G401 (cell line): Measurements from ENCODE around the gene PCK2. TPM values are rescaled to one million over a fixed set of nuclear protein-coding genes. Genes with fewer than 3 reads are reported as not detected.
A peak's percentile ranks its signal among the peaks of the same experiment; 100 is the strongest.
"Not testable (repeated sequence)": the region's sequence is repeated elsewhere in the genome, so short reads cannot be mapped to it uniquely, and the experiment has no call there.

Source experiments
- DNase-seq: peaks from one replicate; pipeline ENCODE4 v3.0.0-alpha.2; 2015; ENCODE audit warnings: low spot score
- in situ Hi-C: cut with HindIII; loops from 2 replicates; pipeline ENCODE4 v1.10.0; 2016; ENCODE audit warnings: low sequenced_read_pairs, mixed read lengths
- total RNA-seq: library from RNA; depleted of rRNA; stranded (reverse); fragments of >200 nt; shearing (Covaris generic); gene quantifications from 2 replicates; pipeline ENCODE4 v1.2.3, GENCODE V29; 2014

PCK2 gene
- total RNA-seq, 1 experiment from 2014 or later = 64.7 TPM

GRCh38 chr14:24089890-24090289 lies 4.2 kb upstream of the PCK2 start:
- DNase-seq = no peak
- in situ Hi-C loops = no loop called here

GRCh38 chr14:24092110-24092504 lies 2.0 kb upstream of the PCK2 start:
- no peak for DNase-seq
- in situ Hi-C loops = no loop called here

- no peak for DNase-seq
- in situ Hi-C loops = no loop called here
Measured at GRCh38 chr14:24092505-24093206, 1.5 kb upstream of the PCK2 start.

GRCh38 chr14:24093207-24093900 lies 757 bp upstream of the PCK2 start:
- in situ Hi-C loops = no loop called here

GRCh38 chr14:24094841-24095270 lies 745 bp downstream of the PCK2 start:
- in situ Hi-C loops = no loop called here

More at GRCh38 chr14:24093207-24093900, 757 bp upstream of the PCK2 start:
- DNase-seq = no peak

GRCh38 chr14:24095271-24096068 lies 1.4 kb downstream of the PCK2 start:
- peak; percentile 39 for DNase-seq
- in situ Hi-C loops = no loop called here

More at GRCh38 chr14:24094841-24095270, 745 bp downstream of the PCK2 start:
- no peak for DNase-seq

- in situ Hi-C loops = no loop called here
- DNase-seq = no peak
Measured at GRCh38 chr14:24096545-24097181, 2.6 kb downstream of the PCK2 start.

GRCh38 chr14:24098229-24098926 lies 4.3 kb downstream of the PCK2 start:
- no peak for DNase-seq
- in situ Hi-C loops = no loop called here

- in situ Hi-C loops = no loop called here
- DNase-seq = no peak
Measured at GRCh38 chr14:24098927-24099813, 5.1 kb downstream of the PCK2 start.

GRCh38 chr14:24100197-24100981 lies 6.3 kb downstream of the PCK2 start:
- in situ Hi-C loops = no loop called here
- DNase-seq = no peak

- in situ Hi-C loops = no loop called here
- DNase-seq = no peak
Measured at GRCh38 chr14:24100982-24101494, 6.9 kb downstream of the PCK2 start.

GRCh38 chr14:24102357-24103048 lies 8.4 kb downstream of the PCK2 start:
- no peak for DNase-seq
- in situ Hi-C loops = no loop called here

- in situ Hi-C loops = no loop called here
- no peak for DNase-seq
Measured at GRCh38 chr14:24103451-24103850, 9.3 kb downstream of the PCK2 start.

GRCh38 chr14:24105609-24106239 lies 11.6 kb downstream of the PCK2 start:
- DNase-seq, in situ Hi-C loops: not testable (repeated sequence)

GRCh38 chr14:24106672-24107271 lies 12.7 kb downstream of the PCK2 start:
- in situ Hi-C loops = no loop called here

More at GRCh38 chr14:24106672-24107271, 12.7 kb downstream of the PCK2 start:
- no peak for DNase-seq
